ENCODE data around the gene NAB1.

NAB1 gene

GRCh38 chr2:190668892-190669291 lies 20.0 kb downstream of the NAB1 start:
- no peak for DNase-seq (ENCODE audit: low read depth in 1 of 2, low spot score in 1 of 2)

- DNase-seq (ENCODE audit: low read depth in 1 of 2, low spot score in 1 of 2), result no peak
Observed at GRCh38 chr2:190670182-190670946, 21.5 kb downstream of the NAB1 start.

- no peak for DNase-seq (ENCODE audit: low read depth in 1 of 2, low spot score in 1 of 2)
Observed at GRCh38 chr2:190674966-190675650, 26.2 kb downstream of the NAB1 start.

GRCh38 chr2:190677255-190677654 lies 28.4 kb downstream of the NAB1 start:
- DNase-seq (ENCODE audit: low read depth in 1 of 2, low spot score in 1 of 2), result no peak

- no peak for DNase-seq (ENCODE audit: low read depth in 1 of 2, low spot score in 1 of 2)
Observed at GRCh38 chr2:190678444-190679162, 29.7 kb downstream of the NAB1 start.

- no peak for DNase-seq (ENCODE audit: low read depth in 1 of 2, low spot score in 1 of 2)
Observed at GRCh38 chr2:190679391-190679790, 30.5 kb downstream of the NAB1 start.

GRCh38 chr2:190679813-190680591 lies 31.1 kb downstream of the NAB1 start:
- peak; percentile 16 to 21 for DNase-seq (ENCODE audit: low read depth in 1 of 2, low spot score in 1 of 2)

- no peak for DNase-seq (ENCODE audit: low read depth in 1 of 2, low spot score in 1 of 2)
Observed at GRCh38 chr2:190682168-190682567, 33.3 kb downstream of the NAB1 start.

- no peak for DNase-seq (ENCODE audit: low read depth in 1 of 2, low spot score in 1 of 2)
Observed at GRCh38 chr2:190683802-190684201, 34.9 kb downstream of the NAB1 start.

GRCh38 chr2:190684931-190685330 lies 36.0 kb downstream of the NAB1 start:
- no peak for DNase-seq (ENCODE audit: low read depth in 1 of 2, low spot score in 1 of 2)

- DNase-seq (ENCODE audit: low read depth in 1 of 2, low spot score in 1 of 2), result no peak
Observed at GRCh38 chr2:190685333-190685732, 36.5 kb downstream of the NAB1 start.

GRCh38 chr2:190693533-190694232 lies 44.8 kb downstream of the NAB1 start:
- DNase-seq (ENCODE audit: low read depth in 1 of 2, low spot score in 1 of 2), result no peak

- no peak for DNase-seq (ENCODE audit: low read depth in 1 of 2, low spot score in 1 of 2)
Observed at GRCh38 chr2:190694479-190694878, 45.6 kb downstream of the NAB1 start.

- DNase-seq (ENCODE audit: low read depth in 1 of 2, low spot score in 1 of 2), result no peak
Observed at GRCh38 chr2:190695739-190696138, 46.9 kb downstream of the NAB1 start.

GRCh38 chr2:190696792-190697398 lies 48.0 kb downstream of the NAB1 start:
- no peak for DNase-seq (ENCODE audit: low read depth in 1 of 2, low spot score in 1 of 2)

GRCh38 chr2:190697421-190697820 lies 48.5 kb downstream of the NAB1 start:
- DNase-seq (ENCODE audit: low read depth in 1 of 2, low spot score in 1 of 2), result no peak

GRCh38 chr2:190698895-190699294 lies 50.0 kb downstream of the NAB1 start:
- DNase-seq (ENCODE audit: low read depth in 1 of 2, low spot score in 1 of 2), result no peak

GRCh38 chr2:190701586-190701985 lies 52.7 kb downstream of the NAB1 start:
- DNase-seq (ENCODE audit: low read depth in 1 of 2, low spot score in 1 of 2), result no peak

- no peak for DNase-seq (ENCODE audit: low read depth in 1 of 2, low spot score in 1 of 2)
Observed at GRCh38 chr2:190705280-190705679, 56.4 kb downstream of the NAB1 start.

- no peak for DNase-seq (ENCODE audit: low read depth in 1 of 2, low spot score in 1 of 2)
Observed at GRCh38 chr2:190707726-190708125, 58.8 kb downstream of the NAB1 start.
